ENCODE results near the gene HECW1. TPM values are rescaled to one million over a fixed set of nuclear protein-coding genes. Genes with fewer than 3 reads are reported as not detected.

HECW1 gene
- total RNA-seq, 3 donors from 2014 or later (not counting 1 experiment from before 2014, with no cell fraction given): not detected

DNA sequence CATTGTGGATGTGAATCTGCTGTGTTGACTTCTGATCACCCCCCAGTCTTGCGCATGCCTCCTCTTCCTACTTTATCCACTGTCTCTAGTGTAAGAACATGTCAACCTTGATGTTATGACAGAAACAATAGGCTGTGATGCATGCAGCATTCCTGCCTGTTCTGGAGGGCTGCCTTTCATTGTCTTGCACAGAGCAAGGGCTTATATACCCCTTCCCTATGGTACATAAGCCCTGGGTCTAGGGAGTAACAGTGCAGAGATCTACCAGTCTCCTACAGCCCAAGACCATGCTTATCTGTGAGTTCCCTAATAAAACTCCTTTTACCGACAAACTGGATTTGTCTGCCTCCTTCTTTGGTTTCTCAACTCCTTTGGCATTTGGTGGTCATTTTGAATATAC lies 293.5 kb downstream of the HECW1 start:
- no peaks in the 10 kb centered on the region for H3K4me1 Mint-ChIP-seq
- Histone ChIP-seq H3K36me3 (ENCODE audit: control insufficient read depth, insufficient read depth, low read length) (no peaks in the 10 kb centered on the region), H3K9me3 (ENCODE audit: control insufficient read depth, insufficient read depth, low read length) (no peaks in the 10 kb centered on the region), H3K27me3 (ENCODE audit: control insufficient read depth, insufficient read depth, low read length) (no peaks in the 10 kb centered on the region), H3K4me1 (ENCODE audit: control insufficient read depth, insufficient read depth, low read length) (no peaks in the 10 kb centered on the region), H3K4me3 (ENCODE audit: low read length) (no peak overlapping the region), H3K27ac (ENCODE audit: low read length) (no peak overlapping the region)
- H3K27ac Mint-ChIP-seq: no peak overlapping the region
- WGBS (ENCODE audit: insufficient coverage): 94% methylated on average over 2 of the region's 2 CpGs
- intact Hi-C loops (cut with micrococcal nuclease): no loop called here
- no peak overlapping the region for H3K4me3 Mint-ChIP-seq
- no peak for ATAC-seq
- DNase-seq: no peak
- no peaks in the 10 kb centered on the region for H3K9me3 Mint-ChIP-seq
- peaks cover 0 to 22% of the 10 kb centered on the region in 2 donors for H3K27me3 Mint-ChIP-seq (ENCODE audit: low read depth in 2 of 2)
- TF ChIP-seq, protein P1, sequence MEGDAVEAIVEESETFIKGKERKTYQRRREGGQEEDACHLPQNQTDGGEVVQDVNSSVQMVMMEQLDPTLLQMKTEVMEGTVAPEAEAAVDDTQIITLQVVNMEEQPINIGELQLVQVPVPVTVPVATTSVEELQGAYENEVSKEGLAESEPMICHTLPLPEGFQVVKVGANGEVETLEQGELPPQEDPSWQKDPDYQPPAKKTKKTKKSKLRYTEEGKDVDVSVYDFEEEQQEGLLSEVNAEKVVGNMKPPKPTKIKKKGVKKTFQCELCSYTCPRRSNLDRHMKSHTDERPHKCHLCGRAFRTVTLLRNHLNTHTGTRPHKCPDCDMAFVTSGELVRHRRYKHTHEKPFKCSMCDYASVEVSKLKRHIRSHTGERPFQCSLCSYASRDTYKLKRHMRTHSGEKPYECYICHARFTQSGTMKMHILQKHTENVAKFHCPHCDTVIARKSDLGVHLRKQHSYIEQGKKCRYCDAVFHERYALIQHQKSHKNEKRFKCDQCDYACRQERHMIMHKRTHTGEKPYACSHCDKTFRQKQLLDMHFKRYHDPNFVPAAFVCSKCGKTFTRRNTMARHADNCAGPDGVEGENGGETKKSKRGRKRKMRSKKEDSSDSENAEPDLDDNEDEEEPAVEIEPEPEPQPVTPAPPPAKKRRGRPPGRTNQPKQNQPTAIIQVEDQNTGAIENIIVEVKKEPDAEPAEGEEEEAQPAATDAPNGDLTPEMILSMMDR (IDR thresholded peaks at IDR 0.05): no peak
- H3K36me3 Mint-ChIP-seq: no peaks in the 10 kb centered on the region

DNA sequence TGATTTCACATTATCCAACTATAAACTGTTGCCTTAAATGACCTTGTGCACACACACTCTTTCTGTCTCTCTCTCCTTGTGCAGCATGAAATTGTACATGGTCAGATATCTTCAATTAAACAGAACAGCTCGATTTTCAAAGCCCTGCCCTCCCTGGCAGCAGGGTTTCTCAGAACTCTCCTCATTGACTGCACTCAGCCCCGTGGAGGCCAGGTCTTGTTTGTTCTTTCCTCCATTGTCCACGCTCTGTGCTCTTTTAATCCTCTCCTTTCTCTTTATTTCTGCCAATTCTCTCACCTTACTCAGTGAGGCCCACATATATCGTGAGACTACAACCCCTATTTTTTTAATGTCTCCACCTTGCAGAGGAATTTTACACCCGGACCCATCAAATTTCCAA lies 294.5 kb downstream of the HECW1 start:
- H3K27me3 ChIP-seq (ENCODE audit: control insufficient read depth, insufficient read depth, low read length): no peaks in the 10 kb centered on the region
- no peak overlapping the region for H3K27ac ChIP-seq (ENCODE audit: low read length)
- ATAC-seq (no peak), DNase-seq (no peak)
- no peaks in the 10 kb centered on the region for H3K36me3 Mint-ChIP-seq
- no peak overlapping the region for H3K27ac Mint-ChIP-seq
- no peaks in the 10 kb centered on the region for H3K4me1 Mint-ChIP-seq
- intact Hi-C loops (cut with micrococcal nuclease): no loop called here
- H3K36me3 ChIP-seq (ENCODE audit: control insufficient read depth, insufficient read depth, low read length): no peaks in the 10 kb centered on the region
- peaks cover 0 to 14% of the 10 kb centered on the region in 2 donors for H3K27me3 Mint-ChIP-seq (ENCODE audit: low read depth in 2 of 2)
- H3K9me3 ChIP-seq (ENCODE audit: control insufficient read depth, insufficient read depth, low read length): no peaks in the 10 kb centered on the region
- TF ChIP-seq, protein P1 (IDR thresholded peaks at IDR 0.05): no peak
- WGBS (ENCODE audit: insufficient coverage): 75% methylated on average over 5 of the region's 5 CpGs
- H3K4me3 Mint-ChIP-seq: no peak overlapping the region
- H3K4me1 ChIP-seq (ENCODE audit: control insufficient read depth, insufficient read depth, low read length): no peaks in the 10 kb centered on the region
- no peaks in the 10 kb centered on the region for H3K9me3 Mint-ChIP-seq
- H3K4me3 ChIP-seq (ENCODE audit: low read length): no peak overlapping the region

DNA sequence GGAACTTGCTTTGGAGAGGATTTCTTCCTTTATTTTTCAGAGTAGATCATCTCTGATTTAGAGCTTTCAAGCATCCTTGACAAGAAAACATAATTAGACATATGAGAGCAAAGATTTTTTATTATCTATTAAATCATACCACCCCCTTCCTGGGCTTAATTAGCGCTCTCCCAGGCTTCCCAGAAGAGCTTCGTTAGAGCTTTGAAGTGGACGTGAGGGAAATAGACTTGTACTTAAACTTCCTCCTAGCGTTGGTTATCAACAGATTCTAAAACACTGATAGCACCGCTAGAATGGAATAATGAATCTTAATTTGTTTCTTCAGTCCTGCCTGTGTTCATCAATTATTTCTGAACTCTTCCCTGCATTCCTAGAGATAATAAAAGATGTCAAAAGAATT lies 296.5 kb downstream of the HECW1 start:
- peaks cover 0 to 6% of the 10 kb centered on the region in 2 donors for H3K27me3 Mint-ChIP-seq (ENCODE audit: low read depth in 2 of 2)
- DNase-seq (no peak), ATAC-seq (no peak)
- 62% methylated on average over 2 of the region's 5 CpGs for WGBS (ENCODE audit: insufficient coverage)
- intact Hi-C loops (cut with micrococcal nuclease): no loop called here
- Histone ChIP-seq H3K9me3 (ENCODE audit: control insufficient read depth, insufficient read depth, low read length) (no peaks in the 10 kb centered on the region), H3K27me3 (ENCODE audit: control insufficient read depth, insufficient read depth, low read length) (no peaks in the 10 kb centered on the region), H3K4me3 (ENCODE audit: low read length) (no peak overlapping the region), H3K36me3 (ENCODE audit: control insufficient read depth, insufficient read depth, low read length) (no peaks in the 10 kb centered on the region), H3K4me1 (ENCODE audit: control insufficient read depth, insufficient read depth, low read length) (no peaks in the 10 kb centered on the region), H3K27ac (ENCODE audit: low read length) (no peak overlapping the region)
- no peak overlapping the region for H3K27ac Mint-ChIP-seq
- H3K4me1 Mint-ChIP-seq: no peaks in the 10 kb centered on the region
- H3K36me3 Mint-ChIP-seq: no peaks in the 10 kb centered on the region
- H3K4me3 Mint-ChIP-seq: no peak overlapping the region
- TF ChIP-seq, protein P1 (IDR thresholded peaks at IDR 0.05): no peak
- no peaks in the 10 kb centered on the region for H3K9me3 Mint-ChIP-seq

- peaks cover 4% of the 10 kb centered on the region for H3K27me3 ChIP-seq (ENCODE audit: control insufficient read depth, insufficient read depth, low read length)
- intact Hi-C loops (cut with micrococcal nuclease): no loop called here
- Mint-ChIP-seq H3K4me3 (no peak overlapping the region), H3K27me3 (ENCODE audit: low read depth in 2 of 2) (peaks cover 16 to 31% of the 10 kb centered on the region in 2 donors), H3K36me3 (no peaks in the 10 kb centered on the region), H3K9me3 (no peaks in the 10 kb centered on the region), H3K27ac (no peak overlapping the region), H3K4me1 (no peaks in the 10 kb centered on the region)
- H3K36me3 ChIP-seq (ENCODE audit: control insufficient read depth, insufficient read depth, low read length): no peaks in the 10 kb centered on the region
- 98% methylated on average over 3 of the region's 3 CpGs for WGBS (ENCODE audit: insufficient coverage)
- H3K9me3 ChIP-seq (ENCODE audit: control insufficient read depth, insufficient read depth, low read length): no peaks in the 10 kb centered on the region
- no peaks in the 10 kb centered on the region for H3K4me1 ChIP-seq (ENCODE audit: control insufficient read depth, insufficient read depth, low read length)
- H3K4me3 ChIP-seq (ENCODE audit: low read length): no peak overlapping the region
- no peak overlapping the region for H3K27ac ChIP-seq (ENCODE audit: low read length)
- TF ChIP-seq, protein P1 (IDR thresholded peaks at IDR 0.05): no peak
- ATAC-seq (no peak), DNase-seq (no peak)
Observed at GRCh38 chr7:43417455-43417854, 305.0 kb downstream of the HECW1 start.

Measured in natural killer cell (primary cell).